Panc1 (cell line): ENCODE results near the gene MSLN. TPM values are rescaled to one million over a fixed set of nuclear protein-coding genes. Genes with fewer than 3 reads are reported as not detected.

ENCODE experiments used
- ATAC-seq: fragments of 200-7000 bp; cut with Tn5 transposase; 2 replicates; pipeline ENCODE4 v1.9.1; 2020; ENCODE audit warnings: mild to moderate bottlenecking, moderate library complexity
- BruUV-seq: library from RNA; stranded (reverse); fragments of 400-500 nt; replicated peaks from 2 replicates; lab custom pipeline; 2021; lab: Mats Ljungman, UMichigan
- CTCF ChIA-PET: fragments of 300-600 bp; sonication (Branson Sonifier 250); formaldehyde crosslinking; loops from one replicate; lab custom pipeline; 2022; ENCODE audit warnings: antibody characterized with exemption; lab: Charles Lee
- POLR2A ChIA-PET: fragments of 300-600 bp; sonication (Branson Sonifier 250); formaldehyde crosslinking; loops from one replicate; lab custom pipeline; 2022; ENCODE audit warnings: antibody characterized with exemption; lab: Charles Lee
- DNase-seq: peaks from one replicate; pipeline ENCODE4 v3.0.0-alpha.2; 2010; ENCODE audit warnings: low read depth, low spot score
- H3K27ac ChIP-seq: 2 replicates; pipeline ENCODE4 v1.5.1; 2011; ENCODE audit warnings: mild to moderate bottlenecking, low read length, inconsistent platforms
- H3K27me3 ChIP-seq: fragments of 200-500 bp; sonication (Bioruptor generic); 2 replicates; pipeline ENCODE4 v1.6.0; 2014; ENCODE audit warnings: low read length, inconsistent platforms; ENCODE audit not compliant: control insufficient read depth, insufficient read depth
- H3K36me3 ChIP-seq: fragments of 200-500 bp; sonication (Bioruptor generic); 2 replicates; pipeline ENCODE4 v1.5.1; 2014; ENCODE audit warnings: inconsistent platforms, mild to moderate bottlenecking, low read length, moderate library complexity; ENCODE audit not compliant: control insufficient read depth, insufficient read depth
- H3K4me1 ChIP-seq: 2 replicates; pipeline ENCODE4 v1.5.1; 2011; ENCODE audit warnings: inconsistent platforms, mild to moderate bottlenecking, low read length, moderate library complexity; ENCODE audit not compliant: control insufficient read depth, insufficient read depth
- H3K4me3 ChIP-seq, 2 experiments: 2 replicates each; pipeline ENCODE4 v1.5.1; 2011 to 2012; ENCODE audit warnings: low read depth in 2 of 2, low read length in 2 of 2, mild to moderate bottlenecking in 2 of 2, inconsistent platforms in 1 of 2, moderate library complexity in 1 of 2
- H3K9me3 ChIP-seq: fragments of 200-500 bp; sonication (Bioruptor generic); 2 replicates; pipeline ENCODE4 v1.5.1; 2014; ENCODE audit warnings: low read depth, mild to moderate bottlenecking, inconsistent platforms, low read length, moderate library complexity; ENCODE audit not compliant: control insufficient read depth, insufficient read depth
- POLR2AphosphoS5 ChIP-seq: IDR thresholded peaks from 2 replicates; pipeline ENCODE4 v1.6.1; 2012; ENCODE audit warnings: mild to moderate bottlenecking, low read depth, low read length, moderate library complexity
- SIN3A ChIP-seq: IDR thresholded peaks from 2 replicates; pipeline ENCODE4 v1.6.1; 2012; ENCODE audit warnings: low read depth, mild to moderate bottlenecking, low read length, moderate library complexity, borderline replicate concordance; ENCODE audit not compliant: insufficient read depth
- TCF7L2 ChIP-seq: IDR thresholded peaks from 2 replicates; pipeline ENCODE4 v1.6.1; 2011; ENCODE audit warnings: mild to moderate bottlenecking, low read depth, low read length, inconsistent platforms
- in situ Hi-C: cut with HindIII; loops from 2 replicates; pipeline ENCODE4 v1.10.0; 2016; ENCODE audit warnings: low sequenced_read_pairs, low pct_unique_long_range_greater_than_20kb
- intact Hi-C: fragments of 100-400 bp; cut with micrococcal nuclease; formaldehyde crosslinking; loops from one replicate; pipeline ENCODE4 v1.10.0; 2022; ENCODE audit not compliant: unreplicated experiment
- total RNA-seq: library from RNA; stranded (reverse); gene quantifications from one replicate; pipeline ENCODE4 v1.2.1, GENCODE V29; 2021; ENCODE audit not compliant: unreplicated experiment
- TF ChIP-seq, protein P1 (sequence below), 2 experiments: IDR thresholded peaks; 2 replicates each; pipeline ENCODE4 v1.6.1; 2011 to 2012; ENCODE audit warnings: low read depth in 2 of 2, control low read depth in 1 of 2, low read length in 1 of 2, mild to moderate bottlenecking in 1 of 2, moderate library complexity in 1 of 2; ENCODE audit not compliant: insufficient read depth in 1 of 2
- TF ChIP-seq, protein P2 (sequence below): fragments of 450-650 bp; IDR thresholded peaks from 2 replicates; pipeline ENCODE4 v1.5.1; 2017; ENCODE audit warnings: mild to moderate bottlenecking

The MSLN gene
- total RNA-seq, 1 experiment from 2014 or later, result 1.1 TPM

DNA sequence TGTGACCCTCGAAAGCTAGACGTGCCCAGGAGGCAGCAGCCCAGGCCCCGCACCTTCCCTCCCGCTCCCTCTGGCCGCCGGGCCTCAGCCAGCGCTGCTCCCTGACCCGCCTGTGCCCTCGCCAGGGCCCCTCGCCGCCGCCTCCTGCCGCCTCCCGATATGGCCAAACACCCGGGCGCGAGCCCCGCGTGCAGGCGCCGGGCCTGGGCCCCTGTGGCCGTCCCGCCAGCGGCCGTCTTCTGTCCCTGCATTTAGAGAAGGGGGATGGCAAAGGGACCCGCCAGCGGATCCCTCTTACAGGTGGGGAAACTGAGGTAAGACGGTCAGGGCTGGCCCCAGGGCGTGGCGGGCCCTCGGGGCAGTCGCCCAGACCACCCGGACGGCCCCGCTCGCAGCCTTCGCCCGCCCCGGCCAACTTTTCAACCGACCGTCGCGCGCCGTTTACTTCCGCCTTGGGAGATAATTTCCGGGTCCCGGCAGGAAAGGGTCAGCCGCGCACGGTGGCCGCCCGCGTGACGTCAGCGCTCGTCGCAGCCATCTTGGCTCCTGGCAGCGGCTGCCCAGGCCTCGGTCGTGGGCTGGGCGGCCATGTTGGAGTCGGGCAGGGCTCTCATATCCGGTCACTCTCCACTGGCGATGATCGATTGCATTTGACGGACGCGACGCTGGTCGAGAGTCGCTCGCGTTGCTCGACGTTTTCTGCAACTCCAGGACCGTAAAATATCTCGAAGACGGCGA lies 47.0 kb downstream of the MSLN start:
- Histone ChIP-seq H3K9me3 (no peaks in the 10 kb centered on the region), H3K36me3 (no peaks in the 10 kb centered on the region), H3K4me3 (peak overlapping the region; percentile 73 to 75), H3K4me1 (peaks cover 24% of the 10 kb centered on the region), H3K27me3 (no peaks in the 10 kb centered on the region), H3K27ac (peak overlapping the region; percentile 77)
- ATAC-seq, result peak; percentile 94
- intact Hi-C loops, result no loop called here
- peak; percentile 66 for DNase-seq
- in situ Hi-C loops, result no loop called here
- TF ChIP-seq, protein P1, sequence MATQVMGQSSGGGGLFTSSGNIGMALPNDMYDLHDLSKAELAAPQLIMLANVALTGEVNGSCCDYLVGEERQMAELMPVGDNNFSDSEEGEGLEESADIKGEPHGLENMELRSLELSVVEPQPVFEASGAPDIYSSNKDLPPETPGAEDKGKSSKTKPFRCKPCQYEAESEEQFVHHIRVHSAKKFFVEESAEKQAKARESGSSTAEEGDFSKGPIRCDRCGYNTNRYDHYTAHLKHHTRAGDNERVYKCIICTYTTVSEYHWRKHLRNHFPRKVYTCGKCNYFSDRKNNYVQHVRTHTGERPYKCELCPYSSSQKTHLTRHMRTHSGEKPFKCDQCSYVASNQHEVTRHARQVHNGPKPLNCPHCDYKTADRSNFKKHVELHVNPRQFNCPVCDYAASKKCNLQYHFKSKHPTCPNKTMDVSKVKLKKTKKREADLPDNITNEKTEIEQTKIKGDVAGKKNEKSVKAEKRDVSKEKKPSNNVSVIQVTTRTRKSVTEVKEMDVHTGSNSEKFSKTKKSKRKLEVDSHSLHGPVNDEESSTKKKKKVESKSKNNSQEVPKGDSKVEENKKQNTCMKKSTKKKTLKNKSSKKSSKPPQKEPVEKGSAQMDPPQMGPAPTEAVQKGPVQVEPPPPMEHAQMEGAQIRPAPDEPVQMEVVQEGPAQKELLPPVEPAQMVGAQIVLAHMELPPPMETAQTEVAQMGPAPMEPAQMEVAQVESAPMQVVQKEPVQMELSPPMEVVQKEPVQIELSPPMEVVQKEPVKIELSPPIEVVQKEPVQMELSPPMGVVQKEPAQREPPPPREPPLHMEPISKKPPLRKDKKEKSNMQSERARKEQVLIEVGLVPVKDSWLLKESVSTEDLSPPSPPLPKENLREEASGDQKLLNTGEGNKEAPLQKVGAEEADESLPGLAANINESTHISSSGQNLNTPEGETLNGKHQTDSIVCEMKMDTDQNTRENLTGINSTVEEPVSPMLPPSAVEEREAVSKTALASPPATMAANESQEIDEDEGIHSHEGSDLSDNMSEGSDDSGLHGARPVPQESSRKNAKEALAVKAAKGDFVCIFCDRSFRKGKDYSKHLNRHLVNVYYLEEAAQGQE (IDR thresholded peaks at IDR 0.05; ENCODE audit: insufficient read depth in 1 of 2, low read depth in 2 of 2, low read length in 1 of 2), result no peak
- TF ChIP-seq POLR2AphosphoS5 (peak; percentile 63; the same call in 1 of the 2 replicates), SIN3A (peak; percentile 46; the same call in 1 of the 2 replicates)
- ChIA-PET CTCF (interaction anchor here (0.8 kb wide), 1 partner anchor 67 kb away, joined by 5 read pairs; the partner anchor contains the start of gene CIAO3), POLR2A (interaction anchor here (0.7 to 0.9 kb wide), 4 partner anchors 12 to 312 kb away, joined by 3 to 10 read pairs (median 5); no protein-coding TSS in a partner anchor)
- TSS peak; percentile 98 for BruUV-seq

DNA sequence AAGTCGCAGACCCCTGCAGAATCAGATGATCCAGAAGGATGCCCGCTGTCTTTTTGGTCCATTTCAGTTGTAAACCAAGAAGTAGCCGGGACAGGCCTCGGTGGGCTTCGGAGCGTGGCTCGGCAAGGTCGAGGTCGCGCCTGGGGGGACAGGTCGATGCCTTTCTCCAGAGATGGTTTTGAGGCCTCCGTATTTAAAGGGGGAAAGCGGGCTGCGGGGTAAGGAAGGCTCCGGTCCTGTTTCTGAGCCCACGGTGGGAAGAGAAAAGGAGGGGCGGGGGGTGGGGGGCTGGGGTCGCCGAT lies 47.5 kb downstream of the MSLN start:
- intact Hi-C loops (no loop called here), in situ Hi-C loops (no loop called here)
- Histone ChIP-seq H3K36me3 (no peaks in the 10 kb centered on the region), H3K27me3 (no peaks in the 10 kb centered on the region), H3K9me3 (no peaks in the 10 kb centered on the region), H3K4me1 (peaks cover 24% of the 10 kb centered on the region), H3K4me3 (peak overlapping the region; percentile 73 to 75), H3K27ac (peak overlapping the region; percentile 77)
- POLR2A ChIA-PET, result interaction anchor here (0.5 kb wide), 1 partner anchor 83 kb away, joined by 3 read pairs; no protein-coding TSS in a partner anchor
- CTCF ChIA-PET, result interaction anchor here (0.7 kb wide), 2 partner anchors 75 to 1120 kb away, joined by 3 to 8 read pairs; no protein-coding TSS in a partner anchor
- TF ChIP-seq POLR2AphosphoS5 (no peak), TCF7L2 (no peak), SIN3A (no peak)
- TF ChIP-seq, protein P2, sequence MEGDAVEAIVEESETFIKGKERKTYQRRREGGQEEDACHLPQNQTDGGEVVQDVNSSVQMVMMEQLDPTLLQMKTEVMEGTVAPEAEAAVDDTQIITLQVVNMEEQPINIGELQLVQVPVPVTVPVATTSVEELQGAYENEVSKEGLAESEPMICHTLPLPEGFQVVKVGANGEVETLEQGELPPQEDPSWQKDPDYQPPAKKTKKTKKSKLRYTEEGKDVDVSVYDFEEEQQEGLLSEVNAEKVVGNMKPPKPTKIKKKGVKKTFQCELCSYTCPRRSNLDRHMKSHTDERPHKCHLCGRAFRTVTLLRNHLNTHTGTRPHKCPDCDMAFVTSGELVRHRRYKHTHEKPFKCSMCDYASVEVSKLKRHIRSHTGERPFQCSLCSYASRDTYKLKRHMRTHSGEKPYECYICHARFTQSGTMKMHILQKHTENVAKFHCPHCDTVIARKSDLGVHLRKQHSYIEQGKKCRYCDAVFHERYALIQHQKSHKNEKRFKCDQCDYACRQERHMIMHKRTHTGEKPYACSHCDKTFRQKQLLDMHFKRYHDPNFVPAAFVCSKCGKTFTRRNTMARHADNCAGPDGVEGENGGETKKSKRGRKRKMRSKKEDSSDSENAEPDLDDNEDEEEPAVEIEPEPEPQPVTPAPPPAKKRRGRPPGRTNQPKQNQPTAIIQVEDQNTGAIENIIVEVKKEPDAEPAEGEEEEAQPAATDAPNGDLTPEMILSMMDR, result no peak
- TF ChIP-seq, protein P1 (IDR thresholded peaks at IDR 0.05; ENCODE audit: insufficient read depth in 1 of 2, low read depth in 2 of 2, low read length in 1 of 2), result no peak
- no peak for DNase-seq
- BruUV-seq, result no TSS peak
- ATAC-seq, result no peak
